Activated CD4-positive, alpha-beta memory T cell treated with anti-CD3 and anti-CD28 coated beads for 36 hours (primary cell): ENCODE data around the gene DIPK1A. TPM values are rescaled to one million over a fixed set of nuclear protein-coding genes. Genes with fewer than 3 reads are reported as not detected.

ENCODE experiments used
- CTCF ChIA-PET: fragments of 350-600 bp; sonication (Branson Sonifier 250); formaldehyde crosslinking; loops from one replicate; lab custom pipeline; 2021; ENCODE audit warnings: antibody characterized with exemption, inconsistent platforms; lab: Charles Lee
- POLR2A ChIA-PET: fragments of 350-600 bp; sonication (Branson Sonifier 250); formaldehyde crosslinking; loops from one replicate; lab custom pipeline; 2021; ENCODE audit warnings: antibody characterized with exemption; lab: Charles Lee
- DNase-seq: peaks from one replicate; pipeline ENCODE4 v3.0.0-alpha.2; 2020
- H3K27ac Mint-ChIP-seq: one replicate; pipeline ENCODE4 v1.8.0; 2021; ENCODE audit warnings: mixed read lengths
- H3K27me3 Mint-ChIP-seq: one replicate; pipeline ENCODE4 v1.8.0; 2021; ENCODE audit warnings: mixed read lengths
- H3K36me3 Mint-ChIP-seq: one replicate; pipeline ENCODE4 v1.8.0; 2021; ENCODE audit warnings: mixed read lengths
- H3K4me1 Mint-ChIP-seq: one replicate; pipeline ENCODE4 v1.8.0; 2021; ENCODE audit warnings: low read depth, mixed read lengths
- H3K4me3 Mint-ChIP-seq: one replicate; pipeline ENCODE4 v1.8.0; 2021; ENCODE audit warnings: mild to moderate bottlenecking, mixed read lengths
- H3K9me3 Mint-ChIP-seq: one replicate; pipeline ENCODE4 v1.8.0; 2021; ENCODE audit warnings: mixed read lengths
- intact Hi-C: fragments of 100-400 bp; cut with micrococcal nuclease; formaldehyde crosslinking; loops from one replicate; pipeline ENCODE4 v1.15.1; 2023
- total RNA-seq, 2 experiments: library from RNA; stranded (reverse); gene quantifications; one replicate each; pipeline ENCODE4 v1.2.3, GENCODE V29; 2021

DIPK1A gene
- total RNA-seq, 2 experiments from 2014 or later, result 8.2 to 8.7 TPM

DNA sequence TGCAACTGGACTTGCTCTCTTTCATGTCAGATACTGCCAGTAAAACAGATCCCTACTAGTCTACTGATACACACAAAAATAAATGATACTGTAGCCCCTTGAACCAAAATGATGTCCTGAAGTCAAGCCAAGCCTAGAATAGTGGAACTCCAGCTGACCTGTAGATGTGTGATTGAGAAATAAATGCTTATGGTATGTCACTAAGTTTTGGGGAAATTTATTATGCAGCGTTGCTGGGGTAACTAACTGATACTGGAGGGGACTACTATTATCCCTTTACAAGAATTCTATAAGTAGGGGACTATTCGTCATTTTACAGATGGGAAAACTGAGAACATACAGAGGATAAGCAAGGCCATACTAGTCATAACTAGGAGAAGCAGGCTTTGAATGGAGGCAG is 73.8 kb downstream of the DIPK1A start:
- Mint-ChIP-seq H3K4me3 (no peak overlapping the region), H3K27ac (no peak overlapping the region), H3K4me1 (peaks cover 18% of the 10 kb centered on the region), H3K36me3 (peaks cover 11% of the 10 kb centered on the region), H3K9me3 (peaks cover 15% of the 10 kb centered on the region), H3K27me3 (no peaks in the 10 kb centered on the region)
- intact Hi-C loops, result no loop called here
- no peak for DNase-seq
- ChIA-PET POLR2A (no interaction called here), CTCF (no interaction called here)

DNA sequence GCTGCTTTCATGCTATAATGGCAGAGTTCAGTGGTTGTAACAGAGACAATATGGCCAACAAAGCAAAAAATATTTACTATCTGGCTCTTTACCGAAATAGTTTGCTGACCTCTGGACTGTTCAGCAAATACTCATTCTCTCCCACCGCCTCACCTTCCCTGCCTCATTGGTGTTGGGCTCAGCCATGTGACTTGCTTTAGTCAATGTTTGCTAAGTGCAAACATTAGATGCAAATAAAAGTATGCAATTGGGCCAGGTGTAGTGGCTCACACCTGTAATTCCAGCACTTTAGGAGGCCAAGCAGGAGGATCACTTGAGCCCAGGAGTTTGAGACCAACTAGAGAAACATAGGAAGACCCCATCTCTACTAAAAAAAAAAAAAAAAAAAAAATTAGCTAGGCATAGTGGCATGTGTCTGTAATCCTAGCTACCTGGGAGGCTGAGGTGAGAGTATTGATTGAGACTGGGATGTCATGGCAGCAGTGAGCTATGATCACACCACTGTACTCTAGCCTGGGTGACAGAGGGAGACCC is 74.3 kb downstream of the DIPK1A start:
- Mint-ChIP-seq H3K27me3 (no peaks in the 10 kb centered on the region), H3K4me1 (peaks cover 19% of the 10 kb centered on the region), H3K27ac (no peak overlapping the region), H3K36me3 (peaks cover 9% of the 10 kb centered on the region), H3K4me3 (no peak overlapping the region), H3K9me3 (peaks cover 13% of the 10 kb centered on the region)
- POLR2A ChIA-PET, result no interaction called here
- intact Hi-C loops, result no loop called here
- CTCF ChIA-PET, result no interaction called here
- no peak for DNase-seq

DNA sequence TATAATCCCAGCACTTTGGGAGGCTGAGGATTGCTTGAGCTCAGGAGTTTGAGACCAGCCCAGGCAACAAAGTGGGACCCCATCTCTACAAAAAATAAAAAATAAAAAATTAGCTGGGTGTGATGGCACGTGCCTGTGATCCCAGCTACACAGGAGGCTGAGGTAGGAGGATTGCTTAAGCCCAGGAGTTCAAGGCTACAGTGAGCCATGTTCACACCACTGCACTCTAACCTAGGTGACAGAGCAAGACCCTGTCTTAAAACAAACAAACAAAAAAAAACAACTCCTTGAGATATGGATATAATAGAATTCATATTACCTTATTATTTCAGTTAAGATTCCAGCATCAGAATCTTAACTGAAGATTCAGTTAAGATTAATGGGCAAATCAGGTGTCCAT is 77.1 kb downstream of the DIPK1A start:
- DNase-seq, result no peak
- Mint-ChIP-seq H3K36me3 (no peaks in the 10 kb centered on the region), H3K4me1 (peaks cover 26% of the 10 kb centered on the region), H3K27me3 (no peaks in the 10 kb centered on the region), H3K4me3 (no peak overlapping the region), H3K27ac (no peak overlapping the region), H3K9me3 (peaks cover 4% of the 10 kb centered on the region)
- intact Hi-C loops, result no loop called here
- CTCF ChIA-PET, result no interaction called here
- POLR2A ChIA-PET, result no interaction called here

DNA sequence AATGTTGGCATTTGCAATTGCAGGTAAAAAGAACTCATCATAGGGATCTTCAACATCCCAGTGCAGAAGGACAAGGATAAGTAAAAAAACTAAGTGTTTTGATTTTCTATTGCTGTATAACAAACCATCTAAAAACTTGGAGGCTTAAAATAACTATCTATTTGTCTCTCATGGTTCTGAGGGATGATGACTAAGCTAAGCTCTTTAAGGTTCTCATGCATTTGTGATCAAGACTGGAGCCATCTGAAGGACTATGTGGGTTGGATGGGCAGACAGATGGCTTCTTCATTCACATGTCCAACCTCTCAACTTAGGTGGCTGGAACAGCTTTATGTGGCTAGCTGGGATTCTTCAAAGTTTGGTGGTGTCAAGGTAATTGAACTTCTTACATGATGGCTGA is 78.0 kb downstream of the DIPK1A start:
- Mint-ChIP-seq H3K4me3 (no peak overlapping the region), H3K27me3 (no peaks in the 10 kb centered on the region), H3K9me3 (no peaks in the 10 kb centered on the region), H3K36me3 (no peaks in the 10 kb centered on the region), H3K27ac (peak overlapping the region; percentile 64), H3K4me1 (peaks cover 27% of the 10 kb centered on the region)
- ChIA-PET POLR2A (interaction anchor here (1.3 kb wide), 1 partner anchor 77 kb away, joined by 3 read pairs; no protein-coding TSS in a partner anchor), CTCF (interaction anchor here (0.9 to 3.2 kb wide), 4 partner anchors 24 to 111 kb away, joined by 3 to 11 read pairs (median 8); partner anchors contain the start of gene DIPK1A)
- DNase-seq, result no peak
- intact Hi-C loops, result no loop called here

DNA sequence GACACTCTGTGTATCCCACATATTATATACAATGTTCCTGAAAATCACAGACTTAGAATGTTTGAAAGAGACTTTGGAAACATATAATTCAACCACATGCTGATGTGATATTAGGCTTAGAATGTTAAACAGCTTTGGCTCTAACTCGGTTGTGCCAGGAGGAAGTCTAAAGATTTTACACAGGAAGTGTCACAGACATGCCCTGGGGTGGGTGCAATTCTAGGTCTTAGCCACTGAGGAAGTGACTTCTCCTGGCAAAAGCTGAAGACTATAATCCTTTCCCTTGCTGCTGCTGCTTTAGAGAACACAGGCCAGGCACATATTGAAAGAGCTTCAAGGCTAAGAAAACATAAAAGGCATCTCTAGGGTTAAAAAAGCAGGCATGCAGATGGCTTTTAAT is 78.4 kb downstream of the DIPK1A start:
- Mint-ChIP-seq H3K36me3 (no peaks in the 10 kb centered on the region), H3K27me3 (no peaks in the 10 kb centered on the region), H3K4me1 (peaks cover 32% of the 10 kb centered on the region), H3K4me3 (no peak overlapping the region), H3K27ac (peak overlapping the region; percentile 64), H3K9me3 (no peaks in the 10 kb centered on the region)
- ChIA-PET POLR2A (interaction anchor here (1.3 kb wide), 1 partner anchor 77 kb away, joined by 3 read pairs; no protein-coding TSS in a partner anchor), CTCF (interaction anchor here (0.9 to 3.2 kb wide), 4 partner anchors 24 to 111 kb away, joined by 3 to 11 read pairs (median 8); partner anchors contain the start of gene DIPK1A)
- intact Hi-C loops, result no loop called here
- DNase-seq, result peak; percentile 42

DNA sequence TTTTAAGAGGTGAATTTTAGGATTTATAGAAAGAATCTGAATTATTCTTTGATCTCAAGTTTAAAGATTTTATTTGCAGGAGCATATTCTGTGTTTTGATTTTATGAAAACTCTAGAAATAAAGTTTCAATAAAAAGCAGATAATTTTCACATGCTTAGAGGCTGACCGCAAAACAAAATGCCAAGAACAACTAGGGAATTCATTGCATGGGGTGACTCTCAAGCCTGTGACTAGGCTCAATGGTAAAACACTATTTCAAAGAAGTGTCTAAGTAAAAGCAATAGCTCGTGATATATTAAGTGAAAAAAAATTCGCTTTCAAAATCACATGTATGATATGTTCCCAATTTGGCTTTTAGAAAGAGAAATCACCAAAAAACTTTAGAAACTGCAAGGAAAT is 79.9 kb downstream of the DIPK1A start:
- H3K27ac Mint-ChIP-seq, result no peak overlapping the region
- H3K4me1 Mint-ChIP-seq, result peaks cover 39% of the 10 kb centered on the region
- intact Hi-C loops, result no loop called here
- no peak for DNase-seq
- H3K4me3 Mint-ChIP-seq, result no peak overlapping the region
- POLR2A ChIA-PET, result no interaction called here
- no peaks in the 10 kb centered on the region for H3K27me3 Mint-ChIP-seq
- CTCF ChIA-PET, result interaction anchor here (2.6 to 3.2 kb wide), 2 partner anchors 22 to 80 kb away, joined by 11 read pairs; partner anchors contain the start of gene DIPK1A
- no peaks in the 10 kb centered on the region for H3K9me3 Mint-ChIP-seq
- no peaks in the 10 kb centered on the region for H3K36me3 Mint-ChIP-seq

DNA sequence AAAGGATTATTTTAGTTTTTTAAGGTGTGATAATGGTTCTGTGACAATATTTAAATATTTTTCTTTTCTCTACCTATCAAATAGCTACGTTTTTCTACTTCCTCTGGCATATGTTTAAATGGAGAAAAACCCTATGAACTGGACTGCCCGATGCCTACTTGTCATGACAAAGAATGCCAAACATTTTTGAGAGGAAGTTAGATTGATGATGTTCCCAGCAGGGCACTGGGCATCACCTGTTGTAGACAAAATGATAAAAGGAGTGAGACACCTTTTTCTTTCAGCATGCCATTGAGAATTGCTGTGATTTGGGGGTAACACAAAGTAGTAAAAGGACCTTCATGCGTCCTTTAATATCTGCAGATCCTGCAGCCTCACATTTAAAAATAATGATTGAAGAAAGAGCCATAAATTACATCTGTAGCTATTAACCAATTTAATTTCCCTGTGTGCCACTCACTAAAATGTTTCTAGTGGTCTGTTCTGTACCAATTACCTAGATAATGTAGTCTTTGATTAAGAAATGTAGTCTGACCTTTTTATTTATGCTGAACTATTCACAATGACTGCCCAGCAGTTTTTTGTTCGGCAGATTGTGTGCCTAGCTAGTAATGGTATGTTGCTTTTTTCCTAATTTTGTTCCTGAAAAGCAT is 81.8 kb downstream of the DIPK1A start:
- intact Hi-C loops, result loop anchor here (5.0 kb wide), 1 partner anchor 73 kb away; no protein-coding TSS in a partner anchor
- Mint-ChIP-seq H3K27ac (no peak overlapping the region), H3K4me1 (peaks cover 39% of the 10 kb centered on the region), H3K9me3 (no peaks in the 10 kb centered on the region), H3K4me3 (no peak overlapping the region), H3K36me3 (no peaks in the 10 kb centered on the region), H3K27me3 (no peaks in the 10 kb centered on the region)
- POLR2A ChIA-PET, result interaction anchor here (1.5 kb wide), 1 partner anchor 82 kb away, joined by 3 read pairs; the partner anchor contains the start of gene DIPK1A
- DNase-seq, result no peak
- CTCF ChIA-PET, result interaction anchor here (0.9 to 1.9 kb wide), 4 partner anchors 15 to 114 kb away, joined by 3 to 5 read pairs (median 4); no protein-coding TSS in a partner anchor

DNA sequence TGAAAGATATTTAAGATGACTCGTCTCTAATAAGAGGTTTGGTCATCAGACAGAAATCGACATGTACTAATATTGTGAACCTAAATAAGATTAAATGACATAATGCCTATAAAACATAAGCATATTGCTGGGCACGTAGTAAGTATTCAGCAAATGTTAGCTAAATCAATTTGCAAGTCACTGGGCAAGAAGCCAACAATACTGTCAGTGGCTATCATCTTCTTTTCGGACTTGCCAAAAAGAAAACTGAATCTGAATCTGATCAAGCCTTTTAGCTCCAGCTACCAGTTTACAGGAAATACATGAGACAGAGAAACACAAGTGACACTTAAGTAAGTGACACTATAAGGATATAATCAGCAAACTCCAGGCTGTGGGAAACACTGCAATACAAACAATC is 83.5 kb downstream of the DIPK1A start:
- ChIA-PET CTCF (interaction anchor here (0.6 to 2.6 kb wide), 7 partner anchors 13 to 117 kb away, joined by 3 to 20 read pairs (median 4); no protein-coding TSS in a partner anchor), POLR2A (no interaction called here)
- intact Hi-C loops, result loop anchor here (1.0 to 5.0 kb wide), 2 partner anchors 18 to 75 kb away; no protein-coding TSS in a partner anchor
- Mint-ChIP-seq H3K9me3 (peaks cover 4% of the 10 kb centered on the region), H3K27ac (peak overlapping the region; percentile 70), H3K36me3 (peaks cover 5% of the 10 kb centered on the region), H3K4me1 (peaks cover 27% of the 10 kb centered on the region), H3K27me3 (no peaks in the 10 kb centered on the region), H3K4me3 (peak overlapping the region; percentile 23)
- DNase-seq, result no peak

DNA sequence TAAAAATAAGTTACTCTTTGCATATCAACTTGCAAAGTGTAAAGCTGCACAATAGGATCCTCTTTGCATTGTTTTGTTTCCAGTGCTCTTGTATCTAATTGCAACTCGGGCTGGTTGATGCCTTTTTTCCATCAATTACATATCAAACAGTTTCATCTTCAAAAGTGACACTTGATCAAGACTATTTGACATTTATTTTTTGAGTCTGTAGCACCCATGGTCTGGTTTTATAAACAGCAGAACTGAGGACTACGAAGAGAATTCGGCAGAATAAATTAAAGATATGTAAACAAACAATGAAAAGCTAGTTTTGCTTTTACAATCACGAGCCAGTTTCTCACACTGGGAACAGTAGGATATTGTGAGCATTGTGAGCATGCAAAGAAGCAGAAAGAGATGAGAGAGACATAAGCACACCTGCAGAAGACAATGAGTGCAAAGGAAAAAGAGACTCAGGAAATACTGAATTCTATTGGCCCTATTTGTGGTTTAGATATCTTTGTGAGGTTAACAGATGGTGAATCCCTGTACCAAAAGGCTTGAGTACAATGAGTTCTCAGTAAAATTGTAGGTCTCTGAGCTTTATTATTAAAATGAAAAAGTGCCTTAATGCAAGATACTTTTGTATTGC is 84.1 kb downstream of the DIPK1A start:
- DNase-seq, result no peak
- Mint-ChIP-seq H3K36me3 (peaks cover 10% of the 10 kb centered on the region), H3K4me1 (peaks cover 23% of the 10 kb centered on the region), H3K4me3 (peak overlapping the region; percentile 5), H3K27me3 (no peaks in the 10 kb centered on the region), H3K27ac (peak overlapping the region; percentile 70), H3K9me3 (peaks cover 5% of the 10 kb centered on the region)
- intact Hi-C loops, result loop anchor here (1.0 to 5.0 kb wide), 2 partner anchors 18 to 75 kb away; no protein-coding TSS in a partner anchor
- POLR2A ChIA-PET, result no interaction called here
- CTCF ChIA-PET, result interaction anchor here (0.6 to 2.6 kb wide), 8 partner anchors 18 to 185 kb away, joined by 3 to 20 read pairs (median 4); partner anchors contain the start of gene RPL5

DNA sequence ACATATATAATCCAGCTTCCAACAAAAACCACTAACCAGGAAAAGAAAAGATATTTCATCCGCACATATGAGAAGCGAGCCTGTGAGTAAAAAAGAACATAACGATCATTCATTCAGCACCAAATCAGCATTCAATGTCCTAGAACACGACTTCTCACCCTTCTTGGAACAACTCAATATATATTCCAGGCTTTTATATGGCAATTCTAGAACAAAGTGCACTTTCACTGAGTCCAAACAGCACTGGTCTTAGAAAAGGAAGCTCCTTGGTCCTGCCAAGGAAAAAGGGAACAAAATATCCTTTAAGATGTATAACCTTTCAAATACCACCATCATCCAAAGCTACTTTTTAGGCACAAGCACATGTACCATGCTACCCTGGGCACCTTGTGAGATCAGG is 84.9 kb downstream of the DIPK1A start:
- DNase-seq, result no peak
- no peak overlapping the region for H3K4me3 Mint-ChIP-seq
- H3K27ac Mint-ChIP-seq, result no peak overlapping the region
- peaks cover 22% of the 10 kb centered on the region for H3K4me1 Mint-ChIP-seq
- no peaks in the 10 kb centered on the region for H3K27me3 Mint-ChIP-seq
- H3K36me3 Mint-ChIP-seq, result peaks cover 10% of the 10 kb centered on the region
- ChIA-PET POLR2A (no interaction called here), CTCF (interaction anchor here (1.1 to 2.6 kb wide), 6 partner anchors 17 to 185 kb away, joined by 3 to 20 read pairs (median 4); partner anchors contain the start of gene RPL5)
- intact Hi-C loops, result loop anchor here (5.0 kb wide), 1 partner anchor 76 kb away; no protein-coding TSS in a partner anchor
- peaks cover 5% of the 10 kb centered on the region for H3K9me3 Mint-ChIP-seq

DNA sequence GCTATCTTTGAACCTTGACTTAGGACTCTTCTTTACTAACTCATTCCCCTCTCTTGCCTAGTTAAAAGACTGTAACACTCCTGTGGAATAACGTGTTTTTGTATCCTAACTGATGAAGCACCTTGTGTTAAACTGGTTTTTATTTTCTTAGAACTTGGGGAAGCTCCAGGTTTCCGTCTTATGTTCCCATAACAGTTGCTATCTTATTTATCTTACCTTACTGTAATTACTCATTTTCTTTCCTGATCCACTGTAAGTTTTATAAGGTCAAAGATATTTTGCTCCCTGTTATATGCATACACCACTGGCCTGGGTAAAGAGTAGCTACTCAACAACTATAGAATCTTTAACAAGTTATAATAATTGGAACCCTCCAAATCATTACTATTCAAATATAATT is 86.3 kb downstream of the DIPK1A start:
- intact Hi-C loops, result loop anchor here (5.0 kb wide), 1 partner anchor 77 kb away; no protein-coding TSS in a partner anchor
- peaks cover 33% of the 10 kb centered on the region for H3K4me1 Mint-ChIP-seq
- H3K36me3 Mint-ChIP-seq, result peaks cover 10% of the 10 kb centered on the region
- H3K27me3 Mint-ChIP-seq, result no peaks in the 10 kb centered on the region
- ChIA-PET CTCF (interaction anchor here (1.0 to 2.6 kb wide), 2 partner anchors 93 to 119 kb away, joined by 6 to 7 read pairs; no protein-coding TSS in a partner anchor), POLR2A (no interaction called here)
- H3K4me3 Mint-ChIP-seq, result no peak overlapping the region
- DNase-seq, result no peak
- H3K27ac Mint-ChIP-seq, result no peak overlapping the region
- peaks cover 5% of the 10 kb centered on the region for H3K9me3 Mint-ChIP-seq
